Measurements from ENCODE around the gene CIPC.
A peak's percentile ranks its signal among the peaks of the same experiment; 100 is the strongest.

CIPC gene

DNA sequence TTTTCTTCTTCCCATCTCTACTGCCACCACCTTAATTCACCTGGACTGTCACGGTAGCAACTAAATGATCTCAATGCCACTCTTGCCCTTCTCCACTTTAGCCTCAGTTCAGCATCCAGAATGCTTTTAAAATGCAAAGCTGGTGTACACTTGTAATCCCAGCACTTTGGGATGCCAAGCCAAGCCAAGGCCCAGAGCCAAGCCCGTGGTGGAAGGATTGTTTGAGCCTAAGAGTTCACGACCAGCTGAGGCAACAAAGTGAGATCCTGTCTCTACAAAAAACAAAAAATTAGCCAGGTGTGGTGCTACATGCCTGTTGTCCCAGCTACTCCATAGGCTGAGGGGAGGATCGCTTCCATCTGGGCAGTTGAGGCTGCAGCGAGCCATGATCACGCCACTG lies 5.9 kb downstream of the CIPC start:
- FAIRE-seq, result no peak

GRCh38 chr14:77104393-77104792 lies 6.3 kb downstream of the CIPC start:
- no peak for FAIRE-seq

DNA sequence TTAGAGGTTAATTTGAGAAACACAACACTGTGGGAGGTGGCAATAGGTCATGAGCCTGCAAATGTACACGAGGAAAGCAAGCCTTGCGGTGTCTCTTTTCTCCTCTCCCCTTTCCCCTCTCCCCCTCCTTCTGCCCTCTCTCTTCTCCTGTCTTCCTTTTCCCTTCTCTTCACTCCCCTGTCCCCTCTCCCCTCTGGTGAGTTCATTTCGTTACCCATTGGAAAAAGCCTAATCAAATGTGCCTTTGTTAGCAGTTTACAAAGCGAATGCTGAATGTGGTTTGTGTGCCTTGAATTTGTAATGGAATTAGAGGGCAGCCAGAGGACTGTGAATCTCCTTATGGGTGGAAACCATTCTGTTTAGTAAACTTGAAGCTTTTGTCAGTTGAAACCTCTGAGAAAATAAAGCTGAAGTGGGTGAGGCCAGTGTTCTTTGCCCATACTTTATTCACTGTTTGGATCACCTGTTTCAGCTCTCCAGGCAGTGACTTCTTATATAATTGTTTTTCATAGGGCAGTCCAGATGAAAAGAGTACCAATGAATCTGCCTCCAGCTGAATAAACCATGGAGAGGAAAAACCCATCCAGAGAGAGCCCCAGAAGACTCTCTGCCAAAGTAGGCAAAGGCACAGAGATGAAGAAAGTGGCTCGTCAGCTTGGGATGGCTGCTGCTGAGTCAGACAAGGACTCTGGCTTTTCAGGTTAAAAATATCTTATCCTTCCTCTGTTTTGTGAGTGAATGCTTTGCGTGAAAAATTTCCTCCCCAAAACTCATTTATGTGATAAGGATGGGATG lies 7.3 kb downstream of the CIPC start:
- FAIRE-seq, result no peak

GRCh38 chr14:77106666-77107065 lies 8.6 kb downstream of the CIPC start:
- FAIRE-seq, result no peak

- no peak for FAIRE-seq
These were observed 9.2 kb downstream of the CIPC start for GRCh38 chr14:77107228-77107627.

GRCh38 chr14:77108753-77109152 lies 10.7 kb downstream of the CIPC start:
- FAIRE-seq, result no peak

DNA sequence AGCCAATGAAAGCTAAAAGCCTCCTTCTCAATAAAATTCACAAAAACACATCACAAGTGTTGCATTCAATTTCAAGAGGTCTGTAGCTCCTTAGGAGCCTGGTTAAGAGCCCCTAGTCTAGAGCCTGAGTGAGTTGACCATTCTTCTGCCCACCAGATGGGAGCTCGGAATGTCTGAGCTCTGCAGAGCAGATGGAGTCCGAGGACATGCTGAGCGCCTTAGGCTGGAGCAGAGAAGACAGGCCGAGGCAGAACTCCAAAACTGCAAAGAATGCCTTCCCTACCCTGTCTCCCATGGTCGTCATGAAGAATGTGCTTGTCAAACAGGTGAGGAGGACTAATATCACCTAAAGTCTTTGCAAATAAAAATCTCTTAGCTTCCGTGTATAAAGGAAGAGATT lies 11.6 kb downstream of the CIPC start:
- no peak for FAIRE-seq

DNA sequence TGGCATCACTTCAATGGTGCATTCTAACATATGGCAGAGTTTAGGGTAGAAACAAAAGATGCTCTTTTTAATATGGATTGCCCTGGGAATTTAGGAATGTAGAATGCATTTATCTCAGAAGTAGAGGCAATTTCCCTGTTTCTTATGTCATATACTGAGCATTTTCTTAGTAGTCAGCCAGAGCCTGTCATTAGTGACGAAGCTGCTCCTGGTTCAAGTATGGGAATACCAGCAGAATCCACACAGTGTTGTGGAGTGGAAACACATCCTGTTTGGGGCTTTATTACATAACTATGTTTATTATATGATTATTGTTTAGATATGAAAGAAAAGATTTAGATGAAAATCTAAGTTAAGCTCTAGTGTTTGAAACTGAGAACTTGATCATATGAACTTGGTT lies 12.2 kb downstream of the CIPC start:
- no peak for FAIRE-seq

DNA sequence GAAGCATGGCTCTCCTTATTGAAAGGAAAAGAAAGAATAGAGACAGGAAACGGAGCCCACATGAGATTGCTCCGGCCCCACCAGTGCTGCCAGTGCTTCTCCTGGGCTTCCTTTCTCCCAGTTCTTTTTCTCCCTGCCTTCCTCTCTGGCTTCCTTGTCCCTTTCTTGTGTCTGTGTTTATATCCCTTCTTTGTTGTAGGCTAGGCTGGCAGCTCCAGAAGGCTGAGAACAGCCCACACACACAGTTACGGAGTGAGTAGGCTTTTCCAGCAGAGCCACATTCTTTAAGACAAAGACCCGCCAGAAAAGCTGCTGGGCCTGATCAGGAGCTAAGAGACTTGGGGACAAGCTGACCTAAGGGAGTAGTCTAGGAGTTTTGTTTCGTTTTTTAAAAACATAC lies 13.0 kb downstream of the CIPC start:
- no peak for FAIRE-seq

GRCh38 chr14:77113644-77114043 lies 15.6 kb downstream of the CIPC start:
- FAIRE-seq, result no peak

DNA sequence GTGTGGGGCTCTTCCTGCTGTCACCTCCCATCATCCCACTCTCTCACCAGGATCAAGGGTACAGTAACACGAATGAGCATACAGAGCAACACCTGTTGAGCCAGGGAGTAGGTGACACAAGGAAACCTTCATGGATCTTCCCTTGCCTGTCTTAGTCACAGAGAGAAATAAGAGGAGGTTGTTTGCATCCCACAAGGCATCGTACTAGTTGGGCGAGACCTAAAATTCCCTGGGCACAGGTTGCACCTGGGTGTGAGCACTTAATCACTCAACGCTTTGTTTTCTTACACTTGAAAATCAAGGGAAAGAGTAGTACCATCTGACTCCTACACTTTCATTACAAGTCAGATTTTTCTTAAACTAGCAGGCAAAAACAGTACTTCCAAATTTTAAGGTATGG lies 16.6 kb downstream of the CIPC start:
- no peak for FAIRE-seq

DNA sequence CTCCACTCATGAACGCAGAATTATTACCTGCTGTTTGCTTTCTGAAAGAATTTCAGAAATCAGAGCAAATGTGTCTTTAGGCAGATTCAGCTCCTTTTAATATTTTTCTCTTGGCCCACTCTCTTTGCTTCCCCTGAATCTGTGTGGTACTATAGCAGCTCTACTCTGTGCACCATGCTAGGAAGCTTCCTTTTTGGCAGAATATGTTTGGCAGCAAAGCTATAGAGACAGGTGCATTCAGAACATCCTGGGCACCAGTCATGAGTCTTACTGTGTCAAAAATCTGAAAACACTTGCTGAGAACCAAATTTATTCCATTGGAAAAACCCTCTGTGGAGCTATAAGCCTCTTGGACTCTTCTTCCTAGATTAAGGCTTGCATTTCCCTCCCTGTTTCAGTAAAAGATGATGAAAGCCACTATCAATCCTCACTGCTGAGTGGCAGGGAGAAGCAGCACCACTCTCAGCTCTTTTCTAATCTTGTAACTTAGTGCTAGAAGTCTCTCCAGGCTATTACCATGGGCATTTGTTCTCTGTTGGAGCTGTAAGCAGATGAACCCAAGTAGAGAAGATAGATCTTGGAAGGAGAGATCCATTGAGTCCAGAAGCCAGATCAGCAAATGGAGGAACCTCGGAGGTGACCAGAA lies 18.2 kb downstream of the CIPC start:
- FAIRE-seq, result no peak

GRCh38 chr14:77119851-77120250 lies 21.8 kb downstream of the CIPC start:
- no peak for FAIRE-seq

- no peak for FAIRE-seq
These were observed 23.0 kb downstream of the CIPC start for GRCh38 chr14:77120771-77121743.

DNA sequence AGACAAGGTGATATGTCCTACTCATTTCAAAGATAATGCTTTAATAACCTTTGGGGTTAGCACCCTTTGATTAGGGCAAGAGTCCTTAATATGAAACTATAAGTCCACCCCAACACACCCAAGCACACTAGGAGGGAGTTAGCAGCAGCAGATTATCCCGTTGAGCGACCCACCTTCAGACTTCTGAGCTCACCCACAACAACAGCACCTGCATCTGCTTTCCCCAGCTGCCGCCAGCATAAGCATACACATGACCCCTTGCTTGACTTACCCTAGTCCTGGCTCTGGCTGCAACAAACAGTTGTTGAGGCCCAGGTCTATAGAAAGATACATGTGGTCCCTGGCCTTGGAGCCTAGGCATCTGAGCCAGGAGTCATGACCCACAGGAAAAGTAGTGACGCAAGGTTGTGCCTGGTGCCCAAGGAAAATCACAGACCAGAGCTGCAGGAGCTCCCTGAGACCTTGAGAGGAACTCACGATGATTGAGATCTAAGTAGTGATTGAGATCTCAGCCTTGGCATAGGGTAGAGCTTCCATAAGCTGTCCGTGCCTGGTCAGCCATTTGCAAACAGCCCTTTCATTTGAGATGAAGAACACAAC lies 24.6 kb downstream of the CIPC start:
- FAIRE-seq, result no peak

DNA sequence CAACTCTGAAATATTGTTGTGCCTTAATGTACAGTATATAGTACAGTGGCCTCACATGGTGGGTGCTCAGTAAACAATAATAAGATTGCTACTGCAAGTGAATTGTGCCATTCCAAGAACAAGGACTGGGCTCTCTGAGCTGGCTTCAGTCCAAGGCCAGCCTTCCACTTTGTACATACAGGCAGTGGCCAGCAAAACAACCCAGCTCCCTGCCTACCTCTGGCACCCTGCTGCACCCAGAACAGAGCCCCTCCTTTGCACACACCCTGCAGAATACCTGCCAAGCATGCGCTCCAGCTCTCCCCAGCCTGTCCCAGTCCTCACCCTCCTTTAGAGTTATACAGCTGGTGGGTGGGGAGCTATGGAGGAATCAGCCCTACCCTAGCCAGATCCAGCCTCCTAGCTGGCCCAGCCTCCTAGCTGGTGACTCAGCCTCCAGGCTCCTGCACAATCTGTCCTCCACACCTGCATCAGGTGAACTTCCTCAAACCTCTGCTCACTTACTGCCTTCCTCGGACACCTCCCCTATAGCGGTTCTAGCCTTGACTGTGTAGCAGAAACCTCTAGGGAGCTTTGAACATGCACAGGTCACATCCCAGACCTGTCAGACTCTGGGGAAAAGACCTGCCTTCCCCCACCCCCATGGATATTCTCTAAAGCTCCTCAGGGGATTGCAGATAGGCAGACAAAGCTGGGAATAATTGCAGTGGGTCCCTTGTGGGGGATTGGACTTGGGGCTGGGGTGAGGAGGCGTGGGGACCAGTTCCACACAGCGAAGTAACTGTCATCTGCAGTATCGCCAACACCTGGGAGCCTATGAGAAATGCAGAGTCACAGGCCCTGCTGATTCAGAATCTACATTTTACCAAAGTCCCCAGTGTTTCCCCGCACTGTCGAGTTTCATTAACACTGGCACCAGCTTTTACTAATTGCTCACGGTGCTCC lies 25.6 kb downstream of the CIPC start:
- peak; percentile 51 for FAIRE-seq

- FAIRE-seq, result no peak
These were observed 26.6 kb downstream of the CIPC start for GRCh38 chr14:77124345-77125280.

DNA sequence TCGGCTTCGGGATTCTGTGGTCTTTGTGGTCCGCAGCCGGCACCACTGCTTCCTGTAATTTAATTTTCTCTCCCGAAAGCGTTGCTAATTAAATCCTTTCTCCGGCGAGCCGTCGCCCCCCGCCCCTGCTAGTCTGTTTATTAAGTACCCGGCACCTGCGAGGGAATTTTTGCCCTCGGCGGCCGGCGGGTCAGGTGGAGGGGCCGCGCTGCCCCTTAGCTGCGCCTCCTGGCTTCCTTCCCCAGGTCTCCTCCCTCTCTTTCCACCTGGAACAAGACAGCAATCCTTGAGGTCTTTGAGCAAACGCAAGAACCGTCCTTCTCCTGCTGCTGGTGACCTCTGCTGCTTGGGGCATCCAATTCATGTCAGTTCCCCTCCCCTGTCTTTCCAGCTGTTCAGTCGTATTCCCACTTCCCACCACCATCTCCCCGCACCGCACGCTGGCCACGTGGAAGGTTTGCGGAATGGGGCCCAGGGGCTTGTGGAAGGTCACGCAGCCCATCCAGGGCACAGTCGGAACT lies 27.3 kb downstream of the CIPC start:
- no peak for FAIRE-seq

DNA sequence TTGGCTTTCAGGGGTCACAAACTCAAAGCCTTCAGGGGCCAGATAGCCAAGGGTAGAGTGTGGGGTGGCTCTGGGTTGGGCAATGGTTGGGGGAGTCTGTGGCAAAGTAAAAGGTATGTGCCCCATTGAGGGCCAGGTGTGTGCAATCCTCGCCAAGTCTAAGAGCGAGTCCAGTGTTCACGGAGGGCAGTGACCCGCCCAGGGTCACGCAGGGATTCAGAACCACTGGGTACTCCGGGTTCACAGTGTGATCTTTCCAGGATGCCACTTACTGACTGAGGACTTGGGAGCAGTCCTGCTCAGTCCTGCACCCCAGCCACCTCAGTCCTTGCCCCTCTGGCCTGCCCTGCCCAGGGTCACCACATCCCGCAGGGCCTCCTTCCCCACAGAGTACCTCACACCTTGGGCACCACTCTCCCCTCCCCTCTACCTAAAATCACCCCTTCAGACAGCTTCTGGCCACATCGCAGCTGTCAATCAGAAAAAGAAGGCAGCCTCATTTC lies 27.8 kb downstream of the CIPC start:
- no peak for FAIRE-seq

GRCh38 chr14:77126461-77126990 lies 28.5 kb downstream of the CIPC start:
- FAIRE-seq, result no peak
